ENCODE measurements around the gene ERGIC3.

The ERGIC3 gene

DNA sequence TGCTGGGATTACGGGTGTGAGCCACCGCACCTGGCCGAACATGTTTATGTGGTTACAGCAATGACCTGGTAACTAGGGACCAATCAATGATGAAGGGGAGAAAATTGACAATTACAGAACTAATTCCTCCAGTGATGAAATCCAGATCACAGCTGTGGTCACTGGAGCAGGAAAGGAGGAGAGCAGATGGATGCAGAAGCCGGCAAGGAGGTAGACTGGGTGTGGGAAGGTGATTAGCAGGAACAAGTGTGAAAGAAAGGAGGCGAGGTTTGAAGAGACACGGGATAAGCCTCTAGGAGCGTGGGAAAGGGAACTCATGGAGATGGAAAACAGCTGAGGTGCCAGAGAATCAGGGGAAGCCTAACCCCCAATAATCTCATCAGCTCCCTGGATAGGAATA, 56.6 kb downstream of the ERGIC3 start:
- TF ChIP-seq CSDC2 (CRISPR knock-in tag; IDR thresholded peaks at IDR 0.05) = no peak
- TF ChIP-seq RARB (CRISPR knock-in tag; IDR thresholded peaks at IDR 0.05) = no peak
- TF ChIP-seq ZFP3 (CRISPR knock-in tag; IDR thresholded peaks at IDR 0.05) = no peak
- no peak for TF ChIP-seq TCF4 (CRISPR knock-in tag; IDR thresholded peaks at IDR 0.05; ENCODE audit: borderline replicate concordance)
- TF ChIP-seq, protein P1, sequence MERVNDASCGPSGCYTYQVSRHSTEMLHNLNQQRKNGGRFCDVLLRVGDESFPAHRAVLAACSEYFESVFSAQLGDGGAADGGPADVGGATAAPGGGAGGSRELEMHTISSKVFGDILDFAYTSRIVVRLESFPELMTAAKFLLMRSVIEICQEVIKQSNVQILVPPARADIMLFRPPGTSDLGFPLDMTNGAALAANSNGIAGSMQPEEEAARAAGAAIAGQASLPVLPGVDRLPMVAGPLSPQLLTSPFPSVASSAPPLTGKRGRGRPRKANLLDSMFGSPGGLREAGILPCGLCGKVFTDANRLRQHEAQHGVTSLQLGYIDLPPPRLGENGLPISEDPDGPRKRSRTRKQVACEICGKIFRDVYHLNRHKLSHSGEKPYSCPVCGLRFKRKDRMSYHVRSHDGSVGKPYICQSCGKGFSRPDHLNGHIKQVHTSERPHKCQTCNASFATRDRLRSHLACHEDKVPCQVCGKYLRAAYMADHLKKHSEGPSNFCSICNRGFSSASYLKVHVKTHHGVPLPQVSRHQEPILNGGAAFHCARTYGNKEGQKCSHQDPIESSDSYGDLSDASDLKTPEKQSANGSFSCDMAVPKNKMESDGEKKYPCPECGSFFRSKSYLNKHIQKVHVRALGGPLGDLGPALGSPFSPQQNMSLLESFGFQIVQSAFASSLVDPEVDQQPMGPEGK (CRISPR knock-in tag; IDR thresholded peaks at IDR 0.05; ENCODE audit: borderline replicate concordance) = no peak
- TF ChIP-seq ESRRG (CRISPR knock-in tag; IDR thresholded peaks at IDR 0.05) = no peak
- no peak for TF ChIP-seq BACH2 (CRISPR knock-in tag; IDR thresholded peaks at IDR 0.05; ENCODE audit: borderline replicate concordance)
- no peak for TF ChIP-seq TOX (CRISPR knock-in tag; IDR thresholded peaks at IDR 0.05; ENCODE audit: borderline replicate concordance)
- ATAC-seq = no peak

DNA sequence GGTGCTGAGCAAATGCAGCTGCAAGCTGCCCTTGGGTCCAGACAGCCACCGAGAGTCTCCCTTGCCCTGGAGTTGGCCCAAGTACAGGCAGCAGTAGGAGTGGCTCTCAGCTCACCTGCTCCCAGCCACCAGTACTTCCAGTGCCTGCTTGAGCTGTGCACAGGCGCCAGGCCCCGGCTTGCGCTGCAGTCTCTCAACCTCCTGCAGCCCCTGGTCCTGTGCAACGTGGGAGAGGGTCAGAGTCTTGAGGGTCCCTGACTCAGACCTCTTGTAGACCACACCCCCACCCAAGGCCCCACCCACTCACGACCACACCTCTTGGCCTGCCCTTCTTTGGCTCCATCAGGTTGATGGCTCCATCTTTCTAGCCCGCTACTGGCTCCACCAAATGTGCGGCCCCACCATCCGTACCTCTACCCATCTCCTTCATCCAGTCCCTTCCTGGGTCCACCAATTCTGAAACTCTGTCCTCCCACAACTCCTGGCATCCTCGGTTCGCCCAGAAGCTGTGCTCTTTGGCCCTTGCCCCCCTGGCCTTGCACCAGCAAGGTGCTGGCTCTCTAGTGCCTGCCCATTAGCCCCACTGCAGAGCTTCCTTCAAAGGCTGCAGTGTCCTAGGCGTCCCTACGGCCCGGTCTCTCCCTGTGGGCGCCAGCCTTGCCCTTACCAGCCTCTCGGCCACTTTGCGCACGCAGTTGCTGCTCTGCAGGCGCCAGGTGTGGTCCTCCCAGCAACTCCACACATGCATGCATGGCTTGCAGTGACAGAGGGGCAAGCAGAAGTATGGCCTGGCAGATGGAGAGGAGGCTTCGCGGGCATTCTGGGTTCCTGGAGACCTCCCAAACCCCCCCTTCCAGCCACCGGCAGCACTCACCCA, 57.3 kb downstream of the ERGIC3 start:
- no peak for TF ChIP-seq OSR1 (CRISPR knock-in tag; IDR thresholded peaks at IDR 0.05)
- no peak for TF ChIP-seq PPARA (CRISPR knock-in tag; IDR thresholded peaks at IDR 0.05; ENCODE audit: borderline replicate concordance)
- no peak for TF ChIP-seq SNAI2 (CRISPR knock-in tag; IDR thresholded peaks at IDR 0.05)
- TF ChIP-seq BACH2 (CRISPR knock-in tag; IDR thresholded peaks at IDR 0.05; ENCODE audit: borderline replicate concordance) = no peak
- TF ChIP-seq, protein P2, sequence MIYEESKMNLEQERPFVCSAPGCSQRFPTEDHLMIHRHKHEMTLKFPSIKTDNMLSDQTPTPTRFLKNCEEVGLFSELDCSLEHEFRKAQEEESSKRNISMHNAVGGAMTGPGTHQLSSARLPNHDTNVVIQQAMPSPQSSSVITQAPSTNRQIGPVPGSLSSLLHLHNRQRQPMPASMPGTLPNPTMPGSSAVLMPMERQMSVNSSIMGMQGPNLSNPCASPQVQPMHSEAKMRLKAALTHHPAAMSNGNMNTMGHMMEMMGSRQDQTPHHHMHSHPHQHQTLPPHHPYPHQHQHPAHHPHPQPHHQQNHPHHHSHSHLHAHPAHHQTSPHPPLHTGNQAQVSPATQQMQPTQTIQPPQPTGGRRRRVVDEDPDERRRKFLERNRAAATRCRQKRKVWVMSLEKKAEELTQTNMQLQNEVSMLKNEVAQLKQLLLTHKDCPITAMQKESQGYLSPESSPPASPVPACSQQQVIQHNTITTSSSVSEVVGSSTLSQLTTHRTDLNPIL (CRISPR knock-in tag; IDR thresholded peaks at IDR 0.05; ENCODE audit: low read depth) = no peak
- TF ChIP-seq ZNF8 (CRISPR knock-in tag; IDR thresholded peaks at IDR 0.05) = no peak
- TF ChIP-seq TOX (CRISPR knock-in tag; IDR thresholded peaks at IDR 0.05; ENCODE audit: borderline replicate concordance) = no peak
- TF ChIP-seq ZNF565 (CRISPR knock-in tag; conservative IDR thresholded peaks at IDR 0.05; ENCODE audit: low read depth) = no peak
- TF ChIP-seq CSDC2 (CRISPR knock-in tag; IDR thresholded peaks at IDR 0.05) = no peak
- TF ChIP-seq TCF4 (CRISPR knock-in tag; IDR thresholded peaks at IDR 0.05; ENCODE audit: borderline replicate concordance) = no peak
- TF ChIP-seq ESRRG (CRISPR knock-in tag; IDR thresholded peaks at IDR 0.05) = no peak
- TF ChIP-seq GLIS3 (CRISPR knock-in tag; IDR thresholded peaks at IDR 0.05) = no peak
- no peak for TF ChIP-seq ISL1 (CRISPR knock-in tag; IDR thresholded peaks at IDR 0.05)
- no peak for TF ChIP-seq ZC3H10 (CRISPR knock-in tag; IDR thresholded peaks at IDR 0.05)
- no peak for ATAC-seq

DNA sequence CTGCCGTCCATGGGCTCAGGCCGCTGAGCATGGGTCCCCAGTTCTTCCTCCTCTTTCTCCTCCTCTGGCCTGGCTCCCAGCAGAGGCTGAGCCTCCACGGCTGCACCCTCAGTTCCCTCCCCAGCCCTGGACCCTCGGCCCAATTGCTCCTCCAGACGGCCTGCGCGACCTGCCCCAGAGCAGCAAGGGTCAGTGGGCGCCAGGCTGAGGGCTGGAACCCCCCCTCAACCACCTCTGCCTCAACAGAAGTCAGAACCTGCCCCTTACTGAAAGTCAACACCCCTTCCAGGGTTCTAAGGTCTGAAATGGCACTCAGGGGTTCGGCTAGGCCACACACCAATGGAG, 57.9 kb downstream of the ERGIC3 start:
- no peak for TF ChIP-seq CSDC2 (CRISPR knock-in tag; IDR thresholded peaks at IDR 0.05)
- no peak for TF ChIP-seq ZNF565 (CRISPR knock-in tag; conservative IDR thresholded peaks at IDR 0.05; ENCODE audit: low read depth)
- TF ChIP-seq, protein P3, sequence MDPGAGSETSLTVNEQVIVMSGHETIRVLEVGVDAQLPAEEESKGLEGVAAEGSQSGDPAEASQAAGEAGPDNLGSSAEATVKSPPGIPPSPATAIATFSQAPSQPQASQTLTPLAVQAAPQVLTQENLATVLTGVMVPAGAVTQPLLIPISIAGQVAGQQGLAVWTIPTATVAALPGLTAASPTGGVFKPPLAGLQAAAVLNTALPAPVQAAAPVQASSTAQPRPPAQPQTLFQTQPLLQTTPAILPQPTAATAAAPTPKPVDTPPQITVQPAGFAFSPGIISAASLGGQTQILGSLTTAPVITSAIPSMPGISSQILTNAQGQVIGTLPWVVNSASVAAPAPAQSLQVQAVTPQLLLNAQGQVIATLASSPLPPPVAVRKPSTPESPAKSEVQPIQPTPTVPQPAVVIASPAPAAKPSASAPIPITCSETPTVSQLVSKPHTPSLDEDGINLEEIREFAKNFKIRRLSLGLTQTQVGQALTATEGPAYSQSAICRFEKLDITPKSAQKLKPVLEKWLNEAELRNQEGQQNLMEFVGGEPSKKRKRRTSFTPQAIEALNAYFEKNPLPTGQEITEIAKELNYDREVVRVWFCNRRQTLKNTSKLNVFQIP (CRISPR knock-in tag; IDR thresholded peaks at IDR 0.05; ENCODE audit: borderline replicate concordance, low read depth) = no peak
- no peak for TF ChIP-seq SNAI2 (CRISPR knock-in tag; IDR thresholded peaks at IDR 0.05)
- TF ChIP-seq RARB (CRISPR knock-in tag; IDR thresholded peaks at IDR 0.05) = no peak
- TF ChIP-seq TOX (CRISPR knock-in tag; IDR thresholded peaks at IDR 0.05; ENCODE audit: borderline replicate concordance) = no peak
- TF ChIP-seq PPARA (CRISPR knock-in tag; IDR thresholded peaks at IDR 0.05; ENCODE audit: borderline replicate concordance) = no peak
- TF ChIP-seq, protein P4, sequence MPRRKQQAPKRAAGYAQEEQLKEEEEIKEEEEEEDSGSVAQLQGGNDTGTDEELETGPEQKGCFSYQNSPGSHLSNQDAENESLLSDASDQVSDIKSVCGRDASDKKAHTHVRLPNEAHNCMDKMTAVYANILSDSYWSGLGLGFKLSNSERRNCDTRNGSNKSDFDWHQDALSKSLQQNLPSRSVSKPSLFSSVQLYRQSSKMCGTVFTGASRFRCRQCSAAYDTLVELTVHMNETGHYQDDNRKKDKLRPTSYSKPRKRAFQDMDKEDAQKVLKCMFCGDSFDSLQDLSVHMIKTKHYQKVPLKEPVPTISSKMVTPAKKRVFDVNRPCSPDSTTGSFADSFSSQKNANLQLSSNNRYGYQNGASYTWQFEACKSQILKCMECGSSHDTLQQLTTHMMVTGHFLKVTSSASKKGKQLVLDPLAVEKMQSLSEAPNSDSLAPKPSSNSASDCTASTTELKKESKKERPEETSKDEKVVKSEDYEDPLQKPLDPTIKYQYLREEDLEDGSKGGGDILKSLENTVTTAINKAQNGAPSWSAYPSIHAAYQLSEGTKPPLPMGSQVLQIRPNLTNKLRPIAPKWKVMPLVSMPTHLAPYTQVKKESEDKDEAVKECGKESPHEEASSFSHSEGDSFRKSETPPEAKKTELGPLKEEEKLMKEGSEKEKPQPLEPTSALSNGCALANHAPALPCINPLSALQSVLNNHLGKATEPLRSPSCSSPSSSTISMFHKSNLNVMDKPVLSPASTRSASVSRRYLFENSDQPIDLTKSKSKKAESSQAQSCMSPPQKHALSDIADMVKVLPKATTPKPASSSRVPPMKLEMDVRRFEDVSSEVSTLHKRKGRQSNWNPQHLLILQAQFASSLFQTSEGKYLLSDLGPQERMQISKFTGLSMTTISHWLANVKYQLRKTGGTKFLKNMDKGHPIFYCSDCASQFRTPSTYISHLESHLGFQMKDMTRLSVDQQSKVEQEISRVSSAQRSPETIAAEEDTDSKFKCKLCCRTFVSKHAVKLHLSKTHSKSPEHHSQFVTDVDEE (CRISPR knock-in tag; IDR thresholded peaks at IDR 0.05) = no peak
- no peak for TF ChIP-seq TCF4 (CRISPR knock-in tag; IDR thresholded peaks at IDR 0.05; ENCODE audit: borderline replicate concordance)
- no peak for TF ChIP-seq ISL1 (CRISPR knock-in tag; IDR thresholded peaks at IDR 0.05)
- no peak for TF ChIP-seq GLIS3 (CRISPR knock-in tag; IDR thresholded peaks at IDR 0.05)
- no peak for ATAC-seq
